ENCODE results near the gene SPTLC2. TPM values are rescaled to one million over a fixed set of nuclear protein-coding genes. Genes with fewer than 3 reads are reported as not detected.
A peak's percentile ranks its signal among the peaks of the same experiment; 100 is the strongest.

The SPTLC2 gene
- total and polyA plus RNA-seq, 8 donors = 32.9 to 44.0 (median 38.3) TPM

- Histone ChIP-seq H3K9me3 (no peaks in the 10 kb centered on the region), H3K4me1 (peaks cover 0 to 5% of the 10 kb centered on the region in 2 donors), H3K27me3 (no peaks in the 10 kb centered on the region), H3K4me3 (no peak overlapping the region), H3K27ac (no peak overlapping the region), H3K36me3 (no peaks in the 10 kb centered on the region)
- DNase-seq (no peak), ATAC-seq (no peak)
- TF ChIP-seq, protein P1, sequence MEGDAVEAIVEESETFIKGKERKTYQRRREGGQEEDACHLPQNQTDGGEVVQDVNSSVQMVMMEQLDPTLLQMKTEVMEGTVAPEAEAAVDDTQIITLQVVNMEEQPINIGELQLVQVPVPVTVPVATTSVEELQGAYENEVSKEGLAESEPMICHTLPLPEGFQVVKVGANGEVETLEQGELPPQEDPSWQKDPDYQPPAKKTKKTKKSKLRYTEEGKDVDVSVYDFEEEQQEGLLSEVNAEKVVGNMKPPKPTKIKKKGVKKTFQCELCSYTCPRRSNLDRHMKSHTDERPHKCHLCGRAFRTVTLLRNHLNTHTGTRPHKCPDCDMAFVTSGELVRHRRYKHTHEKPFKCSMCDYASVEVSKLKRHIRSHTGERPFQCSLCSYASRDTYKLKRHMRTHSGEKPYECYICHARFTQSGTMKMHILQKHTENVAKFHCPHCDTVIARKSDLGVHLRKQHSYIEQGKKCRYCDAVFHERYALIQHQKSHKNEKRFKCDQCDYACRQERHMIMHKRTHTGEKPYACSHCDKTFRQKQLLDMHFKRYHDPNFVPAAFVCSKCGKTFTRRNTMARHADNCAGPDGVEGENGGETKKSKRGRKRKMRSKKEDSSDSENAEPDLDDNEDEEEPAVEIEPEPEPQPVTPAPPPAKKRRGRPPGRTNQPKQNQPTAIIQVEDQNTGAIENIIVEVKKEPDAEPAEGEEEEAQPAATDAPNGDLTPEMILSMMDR (IDR thresholded peaks at IDR 0.05) = no peak
- intact Hi-C loops (cut with DNase I) = no loop called here
Observed at GRCh38 chr14:77623201-77623600, 6.8 kb upstream of the SPTLC2 start.

DNA sequence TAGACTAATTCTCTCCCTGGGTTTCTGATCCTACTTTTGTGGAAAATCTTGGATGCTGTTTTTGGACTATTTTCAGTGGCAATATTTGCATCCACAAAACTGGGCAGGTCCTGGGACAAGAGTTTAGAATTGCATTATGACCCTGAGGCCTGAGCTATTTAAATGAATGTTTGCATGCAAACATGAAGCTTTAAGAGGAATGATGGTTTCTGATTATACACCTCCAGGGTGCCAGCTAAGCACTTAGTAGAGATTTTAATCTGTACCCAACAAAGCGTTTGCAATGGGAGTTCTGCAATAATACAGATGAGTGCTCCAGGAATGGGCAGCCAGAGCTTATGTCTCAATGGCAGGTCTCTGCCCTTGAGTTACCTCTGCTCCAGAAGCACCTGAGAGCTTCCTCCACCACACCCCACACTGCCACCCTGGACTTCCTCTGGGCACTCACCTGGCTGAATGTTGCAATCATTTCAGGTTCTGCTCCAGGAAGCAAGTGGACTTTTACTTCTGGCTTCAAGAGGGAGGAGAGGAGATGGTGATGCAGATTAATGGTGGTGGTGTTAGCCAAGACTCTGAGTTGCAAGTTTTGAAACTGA is 6.0 kb upstream of the SPTLC2 start:
- no peaks in the 10 kb centered on the region for H3K27me3 ChIP-seq
- ATAC-seq (peak; percentile 96), DNase-seq (peak in 2 of 4 donors; percentile 6 to 73)
- H3K27ac ChIP-seq = no peak overlapping the region
- H3K9me3 ChIP-seq = no peaks in the 10 kb centered on the region
- H3K4me3 ChIP-seq = no peak overlapping the region
- intact Hi-C loops (cut with DNase I) = no loop called here
- H3K4me1 ChIP-seq = peaks cover 0 to 8% of the 10 kb centered on the region in 2 donors
- no peaks in the 10 kb centered on the region for H3K36me3 ChIP-seq
- TF ChIP-seq, protein P1 (IDR thresholded peaks at IDR 0.05) = no peak

DNA sequence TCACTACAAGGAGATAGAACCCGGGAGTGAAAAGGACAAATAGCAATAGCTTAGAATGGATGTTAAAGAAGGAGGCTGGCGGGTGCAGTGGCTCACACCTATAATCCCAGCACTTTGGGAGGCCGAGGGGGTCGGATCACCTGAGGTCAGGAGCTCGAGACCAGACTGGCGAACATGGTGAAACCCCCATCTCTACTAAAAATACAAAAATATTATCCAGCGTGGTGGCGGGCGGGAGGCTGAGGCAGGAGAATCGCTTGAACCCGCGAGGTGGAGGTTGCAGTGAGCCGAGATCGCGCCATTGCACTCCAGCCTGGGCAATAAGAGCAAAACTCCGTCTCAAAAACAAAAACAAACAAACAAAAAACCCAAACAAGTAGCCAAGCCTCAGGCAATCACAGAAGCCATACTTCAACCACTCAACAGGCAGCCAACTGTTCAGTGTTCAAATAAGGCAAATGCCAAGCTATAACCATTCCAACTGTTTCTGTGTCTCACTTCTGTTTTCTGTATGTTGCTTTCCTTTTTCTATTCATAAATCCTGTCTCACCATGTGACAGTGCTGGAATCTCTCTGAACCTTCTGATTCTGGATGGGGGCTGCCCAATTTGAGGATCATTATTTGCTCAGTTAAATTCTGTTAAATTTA is 3.9 kb upstream of the SPTLC2 start:
- no peak overlapping the region for H3K4me3 ChIP-seq
- TF ChIP-seq, protein P1 (IDR thresholded peaks at IDR 0.05) = no peak
- intact Hi-C loops (cut with DNase I) = no loop called here
- ATAC-seq (no peak), DNase-seq (no peak)
- H3K27ac ChIP-seq = no peak overlapping the region
- no peaks in the 10 kb centered on the region for H3K36me3 ChIP-seq
- H3K27me3 ChIP-seq = no peaks in the 10 kb centered on the region
- peaks cover 2 to 18% of the 10 kb centered on the region in 2 donors for H3K4me1 ChIP-seq
- H3K9me3 ChIP-seq = no peaks in the 10 kb centered on the region

DNA sequence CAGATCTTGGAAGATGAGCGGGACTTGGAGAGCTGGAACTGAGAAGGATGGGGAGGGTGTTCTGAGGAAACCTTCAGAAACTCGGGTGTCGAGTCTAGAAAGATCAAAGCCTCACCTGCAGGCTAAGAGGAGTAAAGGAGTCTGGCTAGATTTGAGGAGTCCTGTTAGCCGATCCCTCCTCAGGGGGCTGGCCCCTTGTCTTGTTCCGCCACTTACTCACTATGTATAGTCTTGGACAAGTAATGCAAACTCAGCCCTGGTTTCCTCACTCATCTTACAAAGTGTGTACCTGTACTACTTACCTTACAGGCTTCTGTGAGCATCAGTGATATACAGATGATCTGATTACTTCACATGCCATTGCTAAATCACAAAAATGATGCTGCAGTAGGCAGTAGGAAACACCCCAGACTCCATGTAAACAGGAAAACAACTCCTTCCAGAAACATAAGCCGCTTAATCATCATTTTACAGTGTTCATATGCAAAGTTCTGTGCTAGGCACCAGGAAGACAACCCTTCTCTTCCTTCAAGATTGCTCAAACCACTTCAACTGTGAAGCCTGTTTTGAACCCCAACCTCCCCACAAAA is 2.0 kb upstream of the SPTLC2 start:
- peaks cover 3 to 36% of the 10 kb centered on the region in 2 donors for H3K4me1 ChIP-seq
- TF ChIP-seq, protein P1 (IDR thresholded peaks at IDR 0.05) = no peak
- no peaks in the 10 kb centered on the region for H3K9me3 ChIP-seq
- H3K27ac ChIP-seq = peak overlapping the region in 1 of 2 donors; percentile 3
- no peak for DNase-seq
- intact Hi-C loops (cut with DNase I) = no loop called here
- no peaks in the 10 kb centered on the region for H3K36me3 ChIP-seq
- no peaks in the 10 kb centered on the region for H3K27me3 ChIP-seq
- no peak for ATAC-seq
- H3K4me3 ChIP-seq = no peak overlapping the region

DNA sequence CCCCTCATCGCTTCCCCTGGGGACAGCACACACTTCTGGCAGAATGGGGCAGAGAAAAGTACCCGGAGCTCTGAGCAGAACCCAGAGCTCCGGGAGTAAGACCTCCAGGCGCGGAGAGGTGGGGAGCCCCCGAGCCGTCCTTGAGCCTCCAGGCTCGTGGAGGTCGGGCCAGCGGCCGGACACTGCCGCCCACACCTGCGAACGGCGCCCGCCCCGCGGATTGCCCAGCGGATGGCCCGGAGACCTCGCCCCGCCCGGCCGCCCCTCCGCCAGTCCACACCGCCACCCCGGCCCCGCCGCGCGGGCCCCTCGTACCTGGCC is 344 bp downstream of the SPTLC2 start:
- no peaks in the 10 kb centered on the region for H3K27me3 ChIP-seq
- no peaks in the 10 kb centered on the region for H3K36me3 ChIP-seq
- H3K27ac ChIP-seq = peak overlapping the region; percentile 86 to 94
- intact Hi-C loops (cut with DNase I) = no loop called here
- TF ChIP-seq, protein P1 (IDR thresholded peaks at IDR 0.05) = no peak
- DNase-seq = peak in 1 of 4 donors; percentile 35
- peaks cover 8 to 55% of the 10 kb centered on the region in 2 donors for H3K4me1 ChIP-seq
- peak overlapping the region; percentile 87 to 89 for H3K4me3 ChIP-seq
- peak; percentile 15 for ATAC-seq
- no peaks in the 10 kb centered on the region for H3K9me3 ChIP-seq
